ENCODE measurements around the gene KDM4B.

The KDM4B gene

GRCh38 chr19:5048091-5048726 lies 79.3 kb downstream of the KDM4B start:
- Histone ChIP-seq H3K4me3 (replicated peaks; ENCODE audit: insufficient read depth, low read length) (no peak overlapping the region), H3K27ac (replicated peaks) (no peak overlapping the region)

GRCh38 chr19:5048727-5049553 lies 80.0 kb downstream of the KDM4B start:
- DNase-seq (ENCODE audit: low read depth in 1 of 2, low spot score in 1 of 2) = no peak
- H3K4me3 ChIP-seq (replicated peaks; ENCODE audit: insufficient read depth, low read length) = no peak overlapping the region

More at GRCh38 chr19:5048091-5048726, 79.3 kb downstream of the KDM4B start:
- DNase-seq (ENCODE audit: low read depth in 1 of 2, low spot score in 1 of 2) = peak; percentile 68
- TF ChIP-seq POLR2AphosphoS5 (IDR thresholded peaks at IDR 0.05; ENCODE audit: low read depth) = no peak
- peak; percentile 79 for TF ChIP-seq CTCF (IDR thresholded peaks at IDR 0.05; ENCODE audit: insufficient read depth, low read length)
- no peak for TF ChIP-seq SPI1 (IDR thresholded peaks at IDR 0.05; ENCODE audit: borderline replicate concordance, low read depth)
- no peak for TF ChIP-seq GABPA (IDR thresholded peaks at IDR 0.05; ENCODE audit: low read depth)
- TF ChIP-seq REST (IDR thresholded peaks at IDR 0.05; ENCODE audit: insufficient replicate concordance, low read depth) = no peak
- no peaks in the 10 kb centered on the region for H3K27me3 ChIP-seq (ENCODE audit: insufficient read depth, poor library complexity, severe bottlenecking)

GRCh38 chr19:5049561-5049960 lies 80.6 kb downstream of the KDM4B start:
- no peak for DNase-seq (ENCODE audit: low read depth in 1 of 2, low spot score in 1 of 2)
- Histone ChIP-seq H3K27ac (replicated peaks) (no peak overlapping the region), H3K4me3 (replicated peaks; ENCODE audit: insufficient read depth, low read length) (no peak overlapping the region), H3K27me3 (ENCODE audit: insufficient read depth, poor library complexity, severe bottlenecking) (no peaks in the 10 kb centered on the region)
- TF ChIP-seq REST (IDR thresholded peaks at IDR 0.05; ENCODE audit: insufficient replicate concordance, low read depth) = no peak
- no peak for TF ChIP-seq GABPA (IDR thresholded peaks at IDR 0.05; ENCODE audit: low read depth)
- TF ChIP-seq CTCF (IDR thresholded peaks at IDR 0.05; ENCODE audit: insufficient read depth, low read length) = no peak
- no peak for TF ChIP-seq POLR2AphosphoS5 (IDR thresholded peaks at IDR 0.05; ENCODE audit: low read depth)
- no peak for TF ChIP-seq SPI1 (IDR thresholded peaks at IDR 0.05; ENCODE audit: borderline replicate concordance, low read depth)

More at GRCh38 chr19:5048727-5049553, 80.0 kb downstream of the KDM4B start:
- H3K27me3 ChIP-seq (ENCODE audit: insufficient read depth, poor library complexity, severe bottlenecking) = no peaks in the 10 kb centered on the region
- no peak for TF ChIP-seq REST (IDR thresholded peaks at IDR 0.05; ENCODE audit: insufficient replicate concordance, low read depth)
- H3K27ac ChIP-seq (replicated peaks) = no peak overlapping the region
